ENCODE data around the gene ZSWIM8. TPM values are rescaled to one million over a fixed set of nuclear protein-coding genes. Genes with fewer than 3 reads are reported as not detected.

The ZSWIM8 gene
- polyA plus RNA-seq, 1 donor (not counting 4 experiments of a cell fraction or from before 2014, with no cell fraction given): 34.2 TPM

DNA sequence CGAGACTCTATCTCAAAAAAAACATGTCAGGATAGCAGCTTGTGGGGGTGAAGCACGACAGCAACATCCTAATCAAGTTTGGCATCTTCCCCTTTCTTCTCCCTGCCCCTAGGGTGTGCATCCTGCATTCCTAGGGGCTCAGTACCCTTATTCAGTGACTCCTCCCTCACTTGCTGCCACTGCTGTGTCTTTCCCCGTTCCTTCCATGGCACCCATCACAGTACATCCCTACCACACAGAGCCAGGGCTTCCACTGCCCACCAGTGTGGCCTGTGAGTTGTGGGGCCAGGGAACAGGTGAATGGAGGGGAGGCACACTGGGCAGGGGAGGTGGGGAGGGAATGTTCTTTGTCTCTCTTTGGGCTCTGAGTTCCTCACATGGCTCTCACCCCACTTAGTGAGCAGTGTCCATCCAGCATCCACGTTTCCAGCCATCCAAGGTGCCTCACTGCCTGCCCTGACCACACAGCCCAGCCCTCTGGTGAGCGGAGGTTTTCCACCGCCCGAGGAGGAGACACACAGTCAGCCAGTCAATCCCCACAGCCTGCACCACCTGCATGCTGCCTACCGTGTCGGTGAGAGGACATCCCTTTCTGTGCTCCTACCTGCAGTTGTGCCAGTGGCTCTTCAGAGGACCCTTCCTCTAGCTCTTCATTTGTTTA is 14.6 kb downstream of the ZSWIM8 start:
- no peaks in the 10 kb centered on the region for H3K79me2 ChIP-seq (ENCODE audit: control insufficient read depth, insufficient read depth, low read length)
- H3K9me3 ChIP-seq (ENCODE audit: control insufficient read depth, low read depth, low read length): no peaks in the 10 kb centered on the region
- no peak overlapping the region for H3K27ac ChIP-seq (ENCODE audit: control insufficient read depth, insufficient read depth, low read length)
- H3K9me1 ChIP-seq (ENCODE audit: control insufficient read depth, extremely low read depth, insufficient read depth, low read length): no peaks in the 10 kb centered on the region
- H3K4me3 ChIP-seq (ENCODE audit: control insufficient read depth in 2 of 3, extremely low read depth in 1 of 3, insufficient read depth in 2 of 3, low read depth in 1 of 3, low read length in 3 of 3): no peak overlapping the region
- H3K4me2 ChIP-seq (ENCODE audit: control insufficient read depth, extremely low read depth, insufficient read depth, low read depth, low read length): no peak overlapping the region
- dilution Hi-C loops (cut with MboI; ENCODE audit: extremely low pct_ligation_motif_present, low sequenced_read_pairs): no loop called here
- H3K9ac ChIP-seq (ENCODE audit: control insufficient read depth, extremely low read depth, insufficient read depth, low read length): no peak overlapping the region
- no peaks in the 10 kb centered on the region for H3K4me1 ChIP-seq (ENCODE audit: control insufficient read depth, extremely low read depth, insufficient read depth, low read length)
- H3K27me3 ChIP-seq (ENCODE audit: control insufficient read depth, extremely low read depth, insufficient read depth, low read length): no peaks in the 10 kb centered on the region
- FAIRE-seq (no peak), DNase-seq (ENCODE audit: low read depth, low spot score) (no peak)
- H3K36me3 ChIP-seq (ENCODE audit: control insufficient read depth in 2 of 2, extremely low read depth in 1 of 2, insufficient read depth in 2 of 2, low read length in 2 of 2): peaks cover 46 to 61% of the 10 kb centered on the region in 2 experiments
- no peak for TF ChIP-seq EZH2 (IDR thresholded peaks at IDR 0.05; ENCODE audit: low read length)
- no peak for TF ChIP-seq CTCF (optimal IDR thresholded peaks at IDR 0.05 in 1 of 3, IDR thresholded peaks at IDR 0.05 in 1 of 3, conservative IDR thresholded peaks at IDR 0.05 in 1 of 3; ENCODE audit: extremely low read depth in 1 of 3, insufficient read depth in 2 of 3, low read length in 3 of 3)
- H2AFZ ChIP-seq (ENCODE audit: control insufficient read depth, low read length): no peak overlapping the region
- H4K20me1 ChIP-seq (ENCODE audit: control insufficient read depth, extremely low read depth, insufficient read depth, low read length): no peaks in the 10 kb centered on the region

GRCh38 chr10:73800560-73801252 is 15.3 kb downstream of the ZSWIM8 start:
- no peak for FAIRE-seq
- dilution Hi-C loops (cut with MboI; ENCODE audit: extremely low pct_ligation_motif_present, low sequenced_read_pairs): no loop called here
- H2AFZ ChIP-seq (ENCODE audit: control insufficient read depth, low read length): no peak overlapping the region
- no peaks in the 10 kb centered on the region for H3K27me3 ChIP-seq (ENCODE audit: control insufficient read depth, extremely low read depth, insufficient read depth, low read length)
- H3K9ac ChIP-seq (ENCODE audit: control insufficient read depth, extremely low read depth, insufficient read depth, low read length): no peak overlapping the region
- no peaks in the 10 kb centered on the region for H3K79me2 ChIP-seq (ENCODE audit: control insufficient read depth, insufficient read depth, low read length)
- H3K4me1 ChIP-seq (ENCODE audit: control insufficient read depth, extremely low read depth, insufficient read depth, low read length): no peaks in the 10 kb centered on the region
- H3K4me2 ChIP-seq (ENCODE audit: control insufficient read depth, extremely low read depth, insufficient read depth, low read depth, low read length): no peak overlapping the region
- no peak for TF ChIP-seq CTCF (optimal IDR thresholded peaks at IDR 0.05 in 1 of 3, IDR thresholded peaks at IDR 0.05 in 1 of 3, conservative IDR thresholded peaks at IDR 0.05 in 1 of 3; ENCODE audit: extremely low read depth in 1 of 3, insufficient read depth in 2 of 3, low read length in 3 of 3)
- TF ChIP-seq EZH2 (IDR thresholded peaks at IDR 0.05; ENCODE audit: low read length): no peak
- no peak overlapping the region for H3K4me3 ChIP-seq (ENCODE audit: control insufficient read depth in 2 of 3, extremely low read depth in 1 of 3, insufficient read depth in 2 of 3, low read depth in 1 of 3, low read length in 3 of 3)
- peaks cover 45 to 59% of the 10 kb centered on the region in 2 experiments for H3K36me3 ChIP-seq (ENCODE audit: control insufficient read depth in 2 of 2, extremely low read depth in 1 of 2, insufficient read depth in 2 of 2, low read length in 2 of 2)
- no peaks in the 10 kb centered on the region for H3K9me3 ChIP-seq (ENCODE audit: control insufficient read depth, low read depth, low read length)
- no peak for DNase-seq (ENCODE audit: low read depth, low spot score)
- H3K27ac ChIP-seq (ENCODE audit: control insufficient read depth, insufficient read depth, low read length): no peak overlapping the region
- no peaks in the 10 kb centered on the region for H4K20me1 ChIP-seq (ENCODE audit: control insufficient read depth, extremely low read depth, insufficient read depth, low read length)
- H3K9me1 ChIP-seq (ENCODE audit: control insufficient read depth, extremely low read depth, insufficient read depth, low read length): no peaks in the 10 kb centered on the region
